GM18870 (cell line): ENCODE measurements around the gene SPAM1.
"Not testable (repeated sequence)": the region's sequence is repeated elsewhere in the genome, so short reads cannot be mapped to it uniquely, and the experiment has no call there.

Experiments
- ATAC-seq: cut with Tn5 transposase; IDR thresholded peaks from one replicate; pipeline ENCODE4 v1.9.1; 2021; ENCODE audit warnings: moderate library complexity; ENCODE audit not compliant: unreplicated experiment

Gene SPAM1, protein sequence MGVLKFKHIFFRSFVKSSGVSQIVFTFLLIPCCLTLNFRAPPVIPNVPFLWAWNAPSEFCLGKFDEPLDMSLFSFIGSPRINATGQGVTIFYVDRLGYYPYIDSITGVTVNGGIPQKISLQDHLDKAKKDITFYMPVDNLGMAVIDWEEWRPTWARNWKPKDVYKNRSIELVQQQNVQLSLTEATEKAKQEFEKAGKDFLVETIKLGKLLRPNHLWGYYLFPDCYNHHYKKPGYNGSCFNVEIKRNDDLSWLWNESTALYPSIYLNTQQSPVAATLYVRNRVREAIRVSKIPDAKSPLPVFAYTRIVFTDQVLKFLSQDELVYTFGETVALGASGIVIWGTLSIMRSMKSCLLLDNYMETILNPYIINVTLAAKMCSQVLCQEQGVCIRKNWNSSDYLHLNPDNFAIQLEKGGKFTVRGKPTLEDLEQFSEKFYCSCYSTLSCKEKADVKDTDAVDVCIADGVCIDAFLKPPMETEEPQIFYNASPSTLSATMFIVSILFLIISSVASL

DNA sequence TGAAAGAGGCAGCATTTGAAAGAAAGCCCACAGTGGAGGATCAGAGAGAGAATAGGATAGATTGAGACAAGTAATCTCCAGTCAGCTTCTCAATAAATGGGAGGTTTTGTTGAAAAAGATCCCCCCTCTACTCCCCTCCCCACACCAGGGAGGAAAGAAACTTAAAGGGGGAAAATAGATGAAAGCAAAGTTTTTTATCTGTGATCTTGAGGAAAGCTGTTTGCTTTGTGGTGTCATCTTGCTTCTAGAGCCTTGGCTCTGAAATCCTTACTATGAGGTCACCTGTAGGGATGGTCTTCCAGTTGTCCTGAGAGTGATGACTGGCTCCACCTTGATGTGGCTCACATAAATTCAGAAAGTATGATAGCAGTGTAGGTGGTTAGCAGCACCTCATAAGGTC is at the start of gene SPAM1:
Gene SPAM1, plus strand, starts transcription at position 301 of the 400 bp plus-strand sequence. CDS start 28,330 bp downstream, outside the sequence.
- ATAC-seq, result no peak

DNA sequence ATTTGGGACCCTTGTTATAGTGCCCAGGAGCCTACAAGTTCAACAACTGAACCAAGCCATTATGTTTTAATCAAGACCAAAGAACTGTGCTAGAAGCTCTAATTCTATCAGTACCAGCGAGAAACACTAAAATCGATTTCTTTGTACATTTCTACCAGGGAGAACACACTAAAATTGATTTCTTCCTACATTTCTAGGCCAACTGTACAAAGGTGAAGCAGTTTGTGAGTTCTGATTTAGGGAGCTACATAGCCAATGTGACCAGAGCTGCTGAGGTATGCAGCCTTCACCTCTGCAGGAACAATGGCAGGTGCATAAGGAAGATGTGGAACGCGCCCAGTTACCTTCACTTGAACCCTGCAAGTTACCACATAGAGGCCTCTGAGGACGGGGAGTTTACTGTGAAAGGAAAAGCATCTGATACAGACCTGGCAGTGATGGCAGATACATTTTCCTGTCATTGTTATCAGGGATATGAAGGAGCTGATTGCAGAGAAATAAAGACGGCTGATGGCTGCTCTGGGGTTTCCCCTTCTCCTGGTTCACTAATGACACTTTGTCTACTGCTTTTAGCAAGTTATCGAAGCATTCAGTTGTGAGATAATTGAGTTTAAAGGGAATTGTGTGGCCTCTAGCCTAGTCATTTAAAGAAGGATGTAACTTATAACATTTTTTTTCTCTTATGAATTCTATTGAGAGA is 48.3 kb upstream of the SPAM1 start:
- no peak for ATAC-seq

DNA sequence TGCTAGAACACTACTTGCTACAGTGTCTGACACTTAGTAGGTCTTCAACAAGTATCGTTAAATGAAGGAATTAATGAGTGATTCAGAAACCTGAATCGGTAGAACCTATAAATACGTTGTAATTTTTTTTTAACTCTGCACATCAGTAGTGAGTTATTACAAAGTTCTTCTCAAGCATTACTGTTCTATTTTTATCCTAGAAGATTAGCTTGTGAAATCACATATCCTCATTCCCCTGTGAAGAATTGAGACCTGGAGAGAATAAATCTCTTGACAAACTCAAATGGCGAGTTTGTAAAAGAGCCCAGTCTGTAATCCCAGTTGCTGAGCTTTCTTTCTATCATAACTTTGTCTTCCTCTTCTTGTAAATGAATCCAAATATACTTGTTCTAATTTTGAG is 45.4 kb upstream of the SPAM1 start:
- ATAC-seq, result no peak

DNA sequence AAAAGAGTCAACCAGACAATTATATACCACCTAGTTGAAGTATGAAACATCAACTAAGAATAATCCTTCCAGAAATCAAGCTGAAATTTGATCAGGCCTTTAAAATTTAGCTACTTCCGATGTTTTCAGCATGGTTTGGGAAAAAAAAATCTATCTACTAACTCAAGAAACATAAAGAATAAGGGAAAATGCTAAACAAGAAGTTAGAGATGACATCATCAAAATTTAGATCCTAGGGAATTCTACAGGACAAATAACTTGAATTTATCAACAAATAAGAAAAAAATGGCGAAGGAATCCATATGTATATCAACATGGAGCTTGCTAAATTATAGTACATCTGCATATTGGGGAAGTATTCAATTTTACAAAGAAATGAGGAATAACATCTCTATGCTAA is 43.7 kb upstream of the SPAM1 start:
- ATAC-seq, result no peak

DNA sequence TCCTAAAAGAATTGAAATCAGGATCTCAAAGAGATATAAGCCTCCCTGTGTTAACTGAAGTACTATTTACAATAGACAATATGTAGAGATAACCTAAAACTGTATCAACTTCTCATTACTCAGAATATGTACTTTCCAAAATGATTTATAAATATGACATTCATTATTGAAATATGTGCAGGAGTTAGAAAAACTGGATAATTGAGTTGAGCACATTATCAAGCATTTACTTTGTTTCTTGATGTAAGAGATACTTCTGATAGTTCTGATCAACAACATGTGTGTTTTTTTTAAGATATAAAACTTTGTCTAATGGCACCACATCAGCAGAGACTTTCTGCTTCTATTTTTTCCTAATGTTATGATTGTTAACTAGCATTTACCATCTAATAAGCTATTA is 41.9 kb upstream of the SPAM1 start:
- ATAC-seq, result no peak

DNA sequence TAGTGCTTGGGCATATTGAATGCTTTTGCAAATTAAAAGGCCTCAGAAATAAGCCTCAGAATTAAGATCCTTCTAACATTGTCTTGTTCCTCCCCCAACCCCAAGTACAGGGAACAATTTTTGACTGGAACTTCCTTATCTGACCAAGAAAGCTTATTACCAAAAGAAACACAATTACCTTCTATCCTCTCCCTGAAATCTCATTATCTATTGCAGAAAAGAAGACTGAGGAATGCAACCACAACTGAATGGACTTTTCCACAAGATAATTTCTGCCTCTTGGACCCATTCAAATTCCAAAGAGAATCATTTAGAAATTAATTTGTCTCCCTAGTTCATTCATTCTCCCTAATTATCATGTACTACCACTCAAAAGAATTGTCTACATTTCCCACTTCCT is 36.8 kb upstream of the SPAM1 start:
- no peak for ATAC-seq

DNA sequence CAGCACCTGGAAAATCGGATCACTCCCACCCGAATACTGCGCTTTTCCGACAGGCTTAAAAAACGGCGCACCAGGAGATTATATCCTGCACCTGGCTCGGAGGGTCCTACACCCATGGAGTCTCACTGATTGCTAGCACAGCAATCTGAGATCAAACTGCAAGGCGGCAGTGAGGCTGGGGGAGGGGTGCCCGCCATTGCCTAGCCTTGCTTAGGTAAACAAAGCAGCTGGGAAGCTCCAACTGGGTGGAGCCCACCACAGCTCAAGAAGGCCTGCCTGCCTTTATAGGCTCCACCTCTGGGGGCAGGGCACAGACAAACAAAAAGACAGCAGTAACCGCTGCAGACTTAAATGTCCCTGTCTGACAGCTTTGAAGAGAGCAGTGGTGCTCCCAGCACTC is 30.3 kb upstream of the SPAM1 start:
- ATAC-seq, result not testable (repeated sequence)

DNA sequence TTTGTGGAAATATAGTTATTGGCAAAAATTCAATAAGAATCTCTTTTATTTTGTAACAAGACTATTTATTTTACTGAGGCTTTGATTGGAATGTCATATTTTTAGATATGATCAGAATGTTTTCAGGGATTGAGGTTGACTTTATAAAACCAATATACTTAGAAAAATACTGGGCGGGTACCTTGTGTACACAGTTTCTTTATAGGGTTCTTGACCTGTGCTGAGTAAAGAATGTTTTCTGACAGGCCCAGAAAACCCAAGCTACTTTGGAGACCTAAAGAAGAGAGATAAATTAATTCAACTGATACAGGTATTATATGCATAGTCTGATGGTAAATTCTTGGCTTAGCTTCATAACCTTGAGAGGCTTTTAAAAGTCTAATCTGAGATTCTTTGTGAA is 23.9 kb upstream of the SPAM1 start:
- no peak for ATAC-seq

DNA sequence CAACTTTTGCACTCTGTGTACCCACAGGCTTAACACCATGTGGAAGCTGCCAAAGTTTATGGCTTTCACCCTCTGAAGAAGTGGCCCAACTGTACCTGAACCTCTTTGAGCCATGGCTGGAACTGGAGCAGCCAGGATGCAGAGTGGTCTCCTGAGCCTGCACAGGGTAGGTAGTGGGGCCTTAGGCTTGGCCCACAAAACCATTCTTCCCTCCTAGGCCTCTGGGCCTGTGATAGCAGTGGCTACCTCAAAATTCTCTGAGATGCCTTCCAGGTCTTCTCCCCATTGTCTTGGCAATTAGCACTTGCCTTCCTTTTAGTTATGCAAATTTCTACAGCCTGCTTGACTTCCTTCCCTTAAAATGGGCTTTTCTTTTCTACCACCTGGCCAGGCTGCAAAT is 19.3 kb upstream of the SPAM1 start:
- ATAC-seq, result no peak

DNA sequence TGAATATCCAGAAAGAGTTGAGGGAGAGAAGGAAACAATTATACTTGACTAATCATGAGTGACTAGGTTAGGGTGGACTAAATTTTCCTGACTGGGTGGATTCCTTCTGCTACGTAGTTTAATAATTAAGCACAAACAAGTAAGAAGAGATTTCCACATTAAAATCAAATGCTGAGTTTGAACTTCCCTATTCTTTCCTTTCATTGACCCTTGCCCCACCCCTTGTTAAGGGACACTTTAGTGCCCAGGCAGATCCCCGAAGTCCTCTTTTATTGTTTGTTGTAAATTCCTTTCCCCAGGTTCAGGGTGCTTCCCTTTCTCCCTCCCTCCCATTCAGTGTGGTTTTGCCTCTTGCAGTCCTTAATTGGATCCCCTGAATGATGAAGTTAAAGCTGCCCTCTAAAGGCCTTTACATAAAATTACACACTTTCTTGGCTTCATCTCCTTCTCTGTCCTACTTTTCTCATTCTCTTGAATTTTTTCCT is 8.8 kb upstream of the SPAM1 start:
- no peak for ATAC-seq

DNA sequence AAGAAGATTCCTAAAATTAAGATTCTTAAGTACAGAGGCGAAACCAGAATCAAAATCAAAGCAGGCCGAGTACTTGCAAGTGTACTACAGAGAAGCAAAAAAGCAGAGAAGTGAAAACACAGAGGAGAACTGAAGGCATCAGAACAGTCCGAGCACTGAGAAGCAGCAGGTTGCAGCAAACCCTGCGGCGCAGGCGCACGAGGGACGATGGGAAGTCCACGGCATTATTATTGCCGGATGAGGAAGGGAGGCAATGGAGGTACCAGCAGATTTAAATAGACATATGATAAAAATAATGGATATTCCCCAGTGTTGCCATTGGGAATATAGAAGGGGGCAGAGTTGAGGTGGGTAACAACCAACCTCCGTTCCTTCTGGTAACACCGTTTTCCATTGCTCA is 7.2 kb upstream of the SPAM1 start:
- ATAC-seq, result no peak

DNA sequence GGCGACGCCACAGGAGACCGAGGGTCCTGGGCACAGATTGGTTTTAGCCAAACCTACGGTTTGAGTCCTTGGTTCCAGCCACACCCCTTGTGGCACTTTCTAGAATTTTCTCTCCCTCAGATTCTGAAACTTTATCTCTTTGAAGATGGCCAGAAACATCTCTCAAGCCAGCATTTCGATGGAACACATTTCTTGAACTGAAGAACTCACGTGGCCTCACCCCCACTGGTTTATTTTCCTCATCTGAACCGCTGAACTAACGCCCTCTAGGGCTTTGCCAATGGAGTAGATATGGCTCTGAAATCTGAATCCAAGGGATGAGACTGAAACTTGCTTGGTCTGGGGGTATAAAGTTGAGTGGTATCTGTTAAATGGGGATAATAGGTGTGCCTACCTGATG is 6.7 kb upstream of the SPAM1 start:
- no peak for ATAC-seq

DNA sequence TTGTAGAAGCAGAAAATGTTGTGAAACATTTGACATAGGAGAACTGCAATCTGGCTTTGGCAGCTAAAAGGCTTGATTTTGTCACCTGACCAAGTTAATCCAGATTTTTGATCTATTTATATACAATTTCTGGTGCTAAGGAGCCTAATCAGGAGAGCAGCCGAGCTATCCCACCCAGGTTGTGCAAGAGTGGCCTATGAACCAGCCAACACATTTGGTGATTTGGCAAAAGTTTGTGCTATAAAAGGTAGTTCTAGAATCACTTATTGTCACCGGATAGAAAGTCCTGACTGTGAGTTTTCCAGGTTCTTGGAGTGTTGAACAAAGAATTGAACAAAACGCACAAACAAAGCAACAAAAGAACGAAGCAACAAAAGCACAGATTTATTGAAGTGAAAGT is 1.4 kb upstream of the SPAM1 start:
- ATAC-seq, result no peak

DNA sequence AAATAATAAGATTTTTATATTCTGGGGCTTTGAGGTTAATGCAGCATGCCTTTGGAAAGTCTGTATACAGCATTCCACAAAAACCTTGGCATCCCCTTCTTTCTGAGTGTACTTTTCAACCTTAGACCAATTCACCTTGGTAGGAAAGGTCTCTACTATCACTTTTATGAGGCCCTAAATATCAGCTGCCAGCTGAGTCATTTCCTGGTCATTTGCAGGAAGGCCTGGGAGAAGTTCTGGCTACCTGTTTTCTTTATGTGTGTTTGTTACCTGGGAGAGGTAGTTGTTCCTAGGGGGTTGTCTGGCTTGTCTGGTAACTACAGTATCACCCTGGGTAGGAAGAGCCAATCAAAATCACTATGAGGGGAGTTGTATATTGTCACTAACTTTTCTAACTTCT is 4.1 kb downstream of the SPAM1 start:
- no peak for ATAC-seq

DNA sequence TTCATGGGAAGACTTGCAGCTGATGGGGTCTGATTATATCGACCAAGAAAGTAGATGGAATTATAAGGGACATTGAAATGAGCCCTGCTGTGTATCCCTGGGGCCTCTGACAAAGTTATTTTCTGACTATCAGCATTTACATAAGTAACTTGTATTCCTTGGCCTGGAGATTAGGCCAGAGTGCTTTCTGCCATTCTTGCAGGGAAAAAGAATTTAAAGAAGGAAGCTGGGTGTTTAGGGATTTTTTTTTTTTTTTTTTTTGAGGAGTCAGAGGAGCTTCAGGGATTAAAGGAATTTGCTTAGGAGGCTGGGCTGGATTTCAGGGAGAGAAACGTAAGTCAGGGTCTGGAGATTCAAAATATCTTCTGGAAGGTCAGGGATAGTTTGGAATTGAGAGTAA is 4.6 kb downstream of the SPAM1 start:
- no peak for ATAC-seq

DNA sequence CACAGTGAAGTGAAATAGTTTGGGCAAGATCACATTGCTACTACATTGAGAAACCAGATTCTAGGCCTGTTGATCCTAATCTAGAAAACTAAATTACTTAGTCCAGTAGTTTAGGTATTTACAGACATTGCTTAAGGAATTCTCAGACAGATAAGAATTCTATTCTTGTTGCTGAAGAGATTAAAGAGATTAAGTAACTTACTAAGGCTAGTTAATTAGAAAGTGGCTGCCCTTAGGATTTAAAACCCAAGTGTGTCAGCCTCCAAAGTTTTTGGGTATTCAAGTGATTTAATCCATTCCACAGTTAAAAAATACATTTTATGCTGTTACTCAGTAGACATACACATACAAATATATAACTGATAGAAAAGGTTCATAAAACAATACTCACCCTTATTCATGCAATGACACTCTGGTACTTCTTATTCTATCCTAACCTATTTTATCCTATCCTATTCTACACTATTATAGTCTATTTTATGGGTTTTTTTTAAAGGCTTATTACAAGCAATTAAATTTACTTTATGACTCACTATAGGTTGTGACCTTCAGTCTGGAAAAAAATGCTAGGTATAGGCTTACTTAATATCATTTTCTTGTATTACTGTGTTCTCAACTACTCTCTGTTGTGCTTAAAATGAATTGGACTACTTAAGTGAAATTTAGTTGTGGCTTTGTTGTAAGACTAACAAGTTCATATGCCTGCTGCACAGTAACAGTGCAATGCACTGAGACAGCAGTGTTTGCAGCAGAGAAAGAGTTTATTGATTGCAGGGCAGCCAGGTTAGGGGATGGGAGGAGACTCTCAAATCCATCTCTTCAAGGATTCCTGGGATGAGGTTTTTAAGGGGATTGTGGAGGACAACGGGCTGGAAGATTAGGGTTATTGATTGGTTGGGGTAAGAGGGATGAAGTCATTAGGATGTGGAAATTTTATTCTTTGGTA is 10.7 kb downstream of the SPAM1 start:
- ATAC-seq, result no peak

DNA sequence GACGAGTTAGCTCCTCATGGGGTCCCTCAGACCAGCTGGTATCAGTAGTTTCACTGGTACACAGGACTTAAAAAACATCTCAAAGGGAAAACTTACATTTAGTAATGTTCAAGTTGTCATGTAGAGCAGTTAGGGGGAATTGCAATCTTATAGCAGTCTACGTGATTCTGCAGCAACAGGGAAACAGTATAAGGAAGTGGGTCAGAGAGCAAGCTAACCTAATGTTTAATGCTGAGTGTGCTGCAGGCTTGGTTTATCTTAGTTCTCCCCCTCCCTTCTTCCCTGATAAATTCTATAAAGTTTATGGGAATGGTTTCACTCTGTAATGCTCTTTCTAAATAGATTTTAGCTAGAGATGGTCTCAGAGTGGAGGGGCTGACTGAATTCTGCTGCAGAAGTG is 11.3 kb downstream of the SPAM1 start:
- ATAC-seq, result no peak

DNA sequence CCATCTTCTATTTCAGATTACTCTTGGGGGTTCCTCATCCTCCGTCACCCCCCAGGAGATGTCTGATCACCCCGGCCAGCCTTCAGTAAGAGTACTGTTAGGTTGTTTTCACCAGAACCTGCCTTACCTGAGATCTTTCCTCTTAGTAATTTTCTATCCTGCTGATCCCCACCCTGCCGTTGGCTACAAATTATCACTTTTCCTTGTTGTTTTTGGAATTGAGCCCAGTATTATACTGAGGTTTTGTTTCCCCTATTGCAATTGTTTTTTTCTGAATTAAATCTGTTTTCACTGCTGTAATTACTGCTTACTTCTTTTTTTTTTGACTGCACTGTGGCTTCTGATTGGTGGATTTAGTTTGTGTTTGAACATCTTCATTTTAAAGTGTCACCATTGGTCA is 14.7 kb downstream of the SPAM1 start:
- ATAC-seq, result no peak

DNA sequence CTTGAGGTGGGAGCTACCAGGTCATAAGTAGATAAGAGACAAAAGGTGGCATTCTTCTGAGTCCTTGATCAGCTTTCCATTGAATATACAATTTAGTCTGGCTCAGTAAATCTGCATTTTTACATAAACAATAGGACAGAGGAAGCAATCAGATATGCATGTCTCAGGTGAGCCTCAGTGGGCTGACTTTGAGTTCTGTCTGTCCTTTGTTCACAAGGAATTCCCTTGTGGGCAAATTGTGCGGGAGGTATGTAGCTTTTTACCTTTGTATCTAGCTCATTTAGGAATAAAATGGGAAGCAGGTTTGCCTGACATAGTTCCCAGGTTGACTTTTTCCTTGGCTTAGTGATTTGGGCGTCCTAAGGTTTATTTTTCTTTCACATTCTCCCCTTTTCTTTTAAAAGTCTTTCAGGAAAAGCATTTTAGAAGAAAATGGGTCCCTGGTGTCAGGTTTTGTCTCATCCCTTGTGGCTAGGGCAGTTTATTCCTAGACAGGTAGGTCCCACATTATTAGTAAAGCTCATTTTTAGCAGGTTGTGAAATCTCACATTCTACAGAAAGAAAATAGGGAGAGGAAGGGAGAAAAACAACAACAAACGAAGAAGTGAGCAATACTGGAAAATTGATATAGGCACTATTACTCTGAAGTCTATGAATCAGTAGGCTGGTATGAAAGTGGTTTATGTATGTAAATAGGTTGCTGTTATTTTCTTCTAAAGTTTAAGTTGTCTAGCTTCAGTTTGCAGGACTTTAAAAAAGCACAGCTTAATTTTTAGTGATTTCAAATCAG is 16.5 kb downstream of the SPAM1 start:
- ATAC-seq, result no peak

DNA sequence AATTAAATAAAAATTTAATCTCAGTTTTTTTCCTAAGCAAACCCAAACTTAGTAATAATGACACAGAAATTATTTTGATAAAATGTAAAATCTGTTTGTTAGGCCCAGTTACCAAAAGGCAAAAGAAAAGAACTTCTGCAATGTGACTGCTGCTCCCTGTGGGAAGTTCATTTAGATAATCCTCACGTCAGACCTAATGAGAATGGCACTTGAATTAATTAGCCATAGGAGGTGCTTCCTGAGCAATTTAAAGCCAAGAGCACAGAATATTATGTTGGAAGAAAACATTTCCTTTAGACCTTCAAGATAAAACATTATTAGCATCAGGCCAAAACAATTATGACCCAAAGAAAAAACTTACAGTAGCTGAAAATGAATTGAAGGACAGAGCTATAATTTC is 19.4 kb downstream of the SPAM1 start:
- no peak for ATAC-seq
